Bone marrow (tissue), 2 donors: ENCODE data around the gene LVRN.

Experiments used
- DNase-seq, 2 donors: peaks; one replicate each; lab custom pipeline; 2025; lab: John Stamatoyannopoulos, UW

The LVRN gene

GRCh38 chr5:116023619-116024018, 61.3 kb downstream of the LVRN start:
- no peak for DNase-seq

GRCh38 chr5:116025866-116026265, 63.6 kb downstream of the LVRN start:
- no peak for DNase-seq

- DNase-seq = no peak
These were observed 69.8 kb downstream of the LVRN start, which contains the start of gene ARL14EPL for GRCh38 chr5:116032094-116032517. Gene ARL14EPL (plus strand): TSS chr5:116032472. CDS start chr5:116051466, 18,994 bp downstream.

GRCh38 chr5:116032991-116033390, 70.7 kb downstream of the LVRN start:
- no peak for DNase-seq

- DNase-seq = no peak
These were observed 72.8 kb downstream of the LVRN start for GRCh38 chr5:116035123-116035522.

- no peak for DNase-seq
These were observed 75.1 kb downstream of the LVRN start for GRCh38 chr5:116037236-116037822.

GRCh38 chr5:116038817-116039216, 76.5 kb downstream of the LVRN start:
- no peak for DNase-seq

- no peak for DNase-seq
These were observed 80.1 kb downstream of the LVRN start for GRCh38 chr5:116042375-116042774.

GRCh38 chr5:116044073-116044472, 81.8 kb downstream of the LVRN start:
- DNase-seq = no peak

- no peak for DNase-seq
These were observed 83.5 kb downstream of the LVRN start for GRCh38 chr5:116045821-116046220.

GRCh38 chr5:116046261-116046660, 84.0 kb downstream of the LVRN start:
- DNase-seq = no peak

- no peak for DNase-seq
These were observed 84.5 kb downstream of the LVRN start for GRCh38 chr5:116046823-116047222.

GRCh38 chr5:116058346-116058936, 96.2 kb downstream of the LVRN start:
- DNase-seq = no peak

GRCh38 chr5:116062352-116062751, 100.1 kb downstream of the LVRN start:
- no peak for DNase-seq

- no peak for DNase-seq
These were observed 101.7 kb downstream of the LVRN start for GRCh38 chr5:116063950-116064349.

GRCh38 chr5:116068028-116068632, 105.9 kb downstream of the LVRN start:
- DNase-seq = peak in 1 of 2 donors; percentile 21

GRCh38 chr5:116071211-116071610, 108.9 kb downstream of the LVRN start:
- DNase-seq = no peak

GRCh38 chr5:116075191-116075831, 113.0 kb downstream of the LVRN start:
- DNase-seq = peak in 1 of 2 donors; percentile 60

GRCh38 chr5:116076496-116076895, 114.2 kb downstream of the LVRN start:
- DNase-seq = peak in 1 of 2 donors; percentile 72
